K562 (cell line): ENCODE data around the gene H3-3A. TPM values are rescaled to one million over a fixed set of nuclear protein-coding genes. Genes with fewer than 3 reads are reported as not detected.

Experiments
- ARID2 ChIP-seq: fragments of 450-650 bp; IDR thresholded peaks from 2 replicates; pipeline ENCODE4 v1.6.1; 2017; ENCODE audit warnings: antibody characterized with exemption, mild to moderate bottlenecking
- CC2D1A ChIP-seq: fragments of 450-650 bp; IDR thresholded peaks from 2 replicates; pipeline ENCODE4 v1.6.1; 2017; ENCODE audit warnings: mild to moderate bottlenecking
- GABPB1 ChIP-seq: sonication (generic); formaldehyde crosslinking; IDR thresholded peaks from 2 replicates; pipeline ENCODE4 v1.8.0; 2022; ENCODE audit warnings: mild to moderate bottlenecking, missing genetic modification reagents
- HDAC1 ChIP-seq, 2 experiments: fragments of 450-650 bp; IDR thresholded peaks; 2 replicates each; pipeline ENCODE4 v1.6.1; 2016 to 2017; ENCODE audit warnings: inconsistent platforms in 1 of 2, mild to moderate bottlenecking in 1 of 2, moderate library complexity in 1 of 2
- KLF6 ChIP-seq: fragments of 250-450 bp; sonication (Bioruptor Pico); IDR thresholded peaks from 2 replicates; pipeline ENCODE4 v1.4.0; 2020; ENCODE audit warnings: mild to moderate bottlenecking, moderate library complexity, borderline replicate concordance
- NCOA4 ChIP-seq: fragments of 450-650 bp; IDR thresholded peaks from 2 replicates; pipeline ENCODE4 v1.6.1; 2018; ENCODE audit warnings: mild to moderate bottlenecking; ENCODE audit not compliant: partially characterized antibody
- PCBP1 ChIP-seq: fragments of 200-400 bp; formaldehyde crosslinking; IDR thresholded peaks from 2 replicates; pipeline ENCODE4 v1.6.1; 2018; ENCODE audit warnings: mild to moderate bottlenecking, low read depth, low read length; ENCODE audit not compliant: poor library complexity, severe bottlenecking
- SMARCB1 ChIP-seq: IDR thresholded peaks from 2 replicates; pipeline ENCODE4 v1.6.1; 2011; ENCODE audit warnings: improper control_type of control experiment, low read depth; ENCODE audit not compliant: insufficient read length
- SUPT5H ChIP-seq: fragments of 450-650 bp; IDR thresholded peaks from 2 replicates; pipeline ENCODE4 v1.6.1; 2016
- TAF15 ChIP-seq: fragments of 200-400 bp; formaldehyde crosslinking; IDR thresholded peaks from 2 replicates; pipeline ENCODE4 v1.6.1; 2017; ENCODE audit warnings: mild to moderate bottlenecking, low read depth, low read length, moderate library complexity
- TAF9B ChIP-seq: fragments of 450-650 bp; IDR thresholded peaks from 2 replicates; pipeline ENCODE4 v1.6.1; 2018; ENCODE audit warnings: mild to moderate bottlenecking; ENCODE audit not compliant: partially characterized antibody
- TCF3 ChIP-seq: sonication (generic); formaldehyde crosslinking; IDR thresholded peaks from 2 replicates; pipeline ENCODE4 v1.4.0; 2020; ENCODE audit warnings: mild to moderate bottlenecking, missing genetic modification reagents
- U2AF2 ChIP-seq: fragments of 200-400 bp; formaldehyde crosslinking; optimal IDR thresholded peaks from 2 replicates; pipeline ENCODE3; 2017; ENCODE audit warnings: low read depth, mild to moderate bottlenecking, low read length
- YBX1 ChIP-seq: fragments of 450-650 bp; IDR thresholded peaks from 2 replicates; pipeline ENCODE4 v1.7.1; 2016; ENCODE audit warnings: mild to moderate bottlenecking
- ZBTB1 ChIP-seq: sonication (generic); formaldehyde crosslinking; IDR thresholded peaks from 2 replicates; pipeline ENCODE4 v1.8.1; 2023; ENCODE audit warnings: missing genetic modification reagents, low read depth, mild to moderate bottlenecking, borderline replicate concordance
- ZFX ChIP-seq: sonication (generic); formaldehyde crosslinking; IDR thresholded peaks from 2 replicates; pipeline ENCODE4 v1.8.0; 2022; ENCODE audit warnings: mild to moderate bottlenecking, missing genetic modification reagents, moderate library complexity
- ZNF12 ChIP-seq: sonication (generic); formaldehyde crosslinking; IDR thresholded peaks from 2 replicates; pipeline ENCODE4 v1.4.0; 2020; ENCODE audit warnings: mild to moderate bottlenecking, missing genetic modification reagents
- ZNF3 ChIP-seq: fragments of 250-450 bp; sonication (Bioruptor Pico); IDR thresholded peaks from 2 replicates; pipeline ENCODE4 v1.5.0; 2021; ENCODE audit warnings: mild to moderate bottlenecking, moderate library complexity
- polyA plus RNA-seq, 8 experiments: library from polyadenylated mRNA; depleted of rRNA in 4 of 8; stranded (reverse) in 5 of 8; unstranded in 3 of 8; fragments of >200 nt; fragmentation: Nextera tagmentation in 2 of 8; fragmentation: Illumina TruSeq in 1 of 8; extraction: Ambion mirVana in 2 of 8; extraction: Trizol in 1 of 8; gene quantifications; 2 replicates each; pipeline versions ENCODE4 v1.2.1 to v1.2.3, GENCODE V29; 2011 to 2014; ENCODE audit warnings: inconsistent platforms in 1 of 8, missing spikeins in 1 of 8
- total RNA-seq, 7 experiments: library from RNA; depleted of rRNA in 6 of 7; stranded (reverse); fragments of >200 nt in 6 of 7; fragmentation: Illumina TruSeq in 2 of 7; extraction: Trizol in 2 of 7; gene quantifications; 2 replicates each; pipeline versions ENCODE4 v1.2.1 to v1.2.3, GENCODE V29; 2011 to 2021; ENCODE audit warnings: low replicate concordance in 1 of 7
- TF ChIP-seq, protein P1 (sequence below): fragments of 450-650 bp; IDR thresholded peaks from 2 replicates; pipeline ENCODE4 v1.6.1; 2016; ENCODE audit warnings: mild to moderate bottlenecking, moderate library complexity

Gene H3-3A
- total and polyA plus RNA-seq, 9 of the 15 experiments (the other 6 are each of a cell fraction or from before 2014, with no cell fraction given): 426 to 1,083 (median 591) TPM

DNA sequence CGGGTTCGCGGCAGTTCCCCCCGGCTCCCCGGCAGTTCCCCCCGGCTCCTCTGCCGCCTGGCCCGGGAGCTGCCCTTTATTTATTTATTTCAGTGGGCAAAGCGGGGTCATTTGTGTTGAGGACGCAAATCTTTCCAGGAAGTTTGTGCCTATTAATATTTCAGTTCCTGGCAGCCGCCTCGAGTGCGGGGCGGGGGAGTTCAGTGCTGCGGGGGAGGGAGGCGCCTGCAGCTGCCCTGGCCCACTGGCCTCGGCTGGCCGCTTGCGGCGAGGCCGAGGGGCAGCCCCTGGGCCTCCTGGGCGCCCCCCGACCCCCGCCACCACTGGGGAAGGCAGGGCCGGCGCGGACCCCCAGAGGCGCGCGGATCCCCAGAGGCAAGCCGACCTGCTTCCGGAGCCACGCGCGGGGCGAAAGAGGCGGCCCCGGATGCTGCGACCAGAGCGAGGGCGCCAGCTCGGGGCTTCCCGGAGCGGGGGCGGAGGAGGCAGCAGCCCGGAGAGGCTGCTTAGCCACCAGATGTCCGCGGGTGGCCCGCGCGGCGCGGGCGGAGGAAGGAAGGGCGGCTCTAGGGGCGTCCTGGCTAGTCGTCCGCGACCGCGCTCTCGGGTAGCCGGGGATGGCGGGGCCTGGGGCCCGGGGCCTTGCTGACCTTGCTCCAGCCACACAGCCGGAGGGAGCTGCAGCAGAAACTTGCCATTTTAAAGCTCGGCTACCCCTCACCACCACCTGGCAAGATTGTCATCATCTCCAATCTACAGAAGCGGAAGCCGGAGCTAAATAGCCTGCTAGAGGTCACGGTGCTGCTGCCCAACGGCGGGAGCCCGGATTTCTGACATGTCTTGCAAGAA, 48.0 kb downstream of the H3-3A start (continued):
- TF ChIP-seq TCF3 (CRISPR knock-in tag) (peak; percentile 20; the same call in 1 of the 2 replicates), ZFX (peak; percentile 92), ZBTB1 (peak; percentile 47; the same call in 1 of the 2 replicates), U2AF2 (no peak), YBX1 (no peak), ARID2 (no peak), HDAC1 (IDR thresholded peaks at IDR 0.05) (no peak), TAF15 (no peak), ZNF12 (CRISPR knock-in tag) (no peak), NCOA4 (no peak), SUPT5H (no peak), PCBP1 (peak; percentile 81), CC2D1A (no peak), GABPB1 (CRISPR knock-in tag) (peak; percentile 42; the same call in 1 of the 2 replicates), TAF9B (no peak), ZNF3 (CRISPR knock-in tag) (no peak), SMARCB1 (no peak), KLF6 (CRISPR knock-in tag) (no peak)
- TF ChIP-seq, protein P1, sequence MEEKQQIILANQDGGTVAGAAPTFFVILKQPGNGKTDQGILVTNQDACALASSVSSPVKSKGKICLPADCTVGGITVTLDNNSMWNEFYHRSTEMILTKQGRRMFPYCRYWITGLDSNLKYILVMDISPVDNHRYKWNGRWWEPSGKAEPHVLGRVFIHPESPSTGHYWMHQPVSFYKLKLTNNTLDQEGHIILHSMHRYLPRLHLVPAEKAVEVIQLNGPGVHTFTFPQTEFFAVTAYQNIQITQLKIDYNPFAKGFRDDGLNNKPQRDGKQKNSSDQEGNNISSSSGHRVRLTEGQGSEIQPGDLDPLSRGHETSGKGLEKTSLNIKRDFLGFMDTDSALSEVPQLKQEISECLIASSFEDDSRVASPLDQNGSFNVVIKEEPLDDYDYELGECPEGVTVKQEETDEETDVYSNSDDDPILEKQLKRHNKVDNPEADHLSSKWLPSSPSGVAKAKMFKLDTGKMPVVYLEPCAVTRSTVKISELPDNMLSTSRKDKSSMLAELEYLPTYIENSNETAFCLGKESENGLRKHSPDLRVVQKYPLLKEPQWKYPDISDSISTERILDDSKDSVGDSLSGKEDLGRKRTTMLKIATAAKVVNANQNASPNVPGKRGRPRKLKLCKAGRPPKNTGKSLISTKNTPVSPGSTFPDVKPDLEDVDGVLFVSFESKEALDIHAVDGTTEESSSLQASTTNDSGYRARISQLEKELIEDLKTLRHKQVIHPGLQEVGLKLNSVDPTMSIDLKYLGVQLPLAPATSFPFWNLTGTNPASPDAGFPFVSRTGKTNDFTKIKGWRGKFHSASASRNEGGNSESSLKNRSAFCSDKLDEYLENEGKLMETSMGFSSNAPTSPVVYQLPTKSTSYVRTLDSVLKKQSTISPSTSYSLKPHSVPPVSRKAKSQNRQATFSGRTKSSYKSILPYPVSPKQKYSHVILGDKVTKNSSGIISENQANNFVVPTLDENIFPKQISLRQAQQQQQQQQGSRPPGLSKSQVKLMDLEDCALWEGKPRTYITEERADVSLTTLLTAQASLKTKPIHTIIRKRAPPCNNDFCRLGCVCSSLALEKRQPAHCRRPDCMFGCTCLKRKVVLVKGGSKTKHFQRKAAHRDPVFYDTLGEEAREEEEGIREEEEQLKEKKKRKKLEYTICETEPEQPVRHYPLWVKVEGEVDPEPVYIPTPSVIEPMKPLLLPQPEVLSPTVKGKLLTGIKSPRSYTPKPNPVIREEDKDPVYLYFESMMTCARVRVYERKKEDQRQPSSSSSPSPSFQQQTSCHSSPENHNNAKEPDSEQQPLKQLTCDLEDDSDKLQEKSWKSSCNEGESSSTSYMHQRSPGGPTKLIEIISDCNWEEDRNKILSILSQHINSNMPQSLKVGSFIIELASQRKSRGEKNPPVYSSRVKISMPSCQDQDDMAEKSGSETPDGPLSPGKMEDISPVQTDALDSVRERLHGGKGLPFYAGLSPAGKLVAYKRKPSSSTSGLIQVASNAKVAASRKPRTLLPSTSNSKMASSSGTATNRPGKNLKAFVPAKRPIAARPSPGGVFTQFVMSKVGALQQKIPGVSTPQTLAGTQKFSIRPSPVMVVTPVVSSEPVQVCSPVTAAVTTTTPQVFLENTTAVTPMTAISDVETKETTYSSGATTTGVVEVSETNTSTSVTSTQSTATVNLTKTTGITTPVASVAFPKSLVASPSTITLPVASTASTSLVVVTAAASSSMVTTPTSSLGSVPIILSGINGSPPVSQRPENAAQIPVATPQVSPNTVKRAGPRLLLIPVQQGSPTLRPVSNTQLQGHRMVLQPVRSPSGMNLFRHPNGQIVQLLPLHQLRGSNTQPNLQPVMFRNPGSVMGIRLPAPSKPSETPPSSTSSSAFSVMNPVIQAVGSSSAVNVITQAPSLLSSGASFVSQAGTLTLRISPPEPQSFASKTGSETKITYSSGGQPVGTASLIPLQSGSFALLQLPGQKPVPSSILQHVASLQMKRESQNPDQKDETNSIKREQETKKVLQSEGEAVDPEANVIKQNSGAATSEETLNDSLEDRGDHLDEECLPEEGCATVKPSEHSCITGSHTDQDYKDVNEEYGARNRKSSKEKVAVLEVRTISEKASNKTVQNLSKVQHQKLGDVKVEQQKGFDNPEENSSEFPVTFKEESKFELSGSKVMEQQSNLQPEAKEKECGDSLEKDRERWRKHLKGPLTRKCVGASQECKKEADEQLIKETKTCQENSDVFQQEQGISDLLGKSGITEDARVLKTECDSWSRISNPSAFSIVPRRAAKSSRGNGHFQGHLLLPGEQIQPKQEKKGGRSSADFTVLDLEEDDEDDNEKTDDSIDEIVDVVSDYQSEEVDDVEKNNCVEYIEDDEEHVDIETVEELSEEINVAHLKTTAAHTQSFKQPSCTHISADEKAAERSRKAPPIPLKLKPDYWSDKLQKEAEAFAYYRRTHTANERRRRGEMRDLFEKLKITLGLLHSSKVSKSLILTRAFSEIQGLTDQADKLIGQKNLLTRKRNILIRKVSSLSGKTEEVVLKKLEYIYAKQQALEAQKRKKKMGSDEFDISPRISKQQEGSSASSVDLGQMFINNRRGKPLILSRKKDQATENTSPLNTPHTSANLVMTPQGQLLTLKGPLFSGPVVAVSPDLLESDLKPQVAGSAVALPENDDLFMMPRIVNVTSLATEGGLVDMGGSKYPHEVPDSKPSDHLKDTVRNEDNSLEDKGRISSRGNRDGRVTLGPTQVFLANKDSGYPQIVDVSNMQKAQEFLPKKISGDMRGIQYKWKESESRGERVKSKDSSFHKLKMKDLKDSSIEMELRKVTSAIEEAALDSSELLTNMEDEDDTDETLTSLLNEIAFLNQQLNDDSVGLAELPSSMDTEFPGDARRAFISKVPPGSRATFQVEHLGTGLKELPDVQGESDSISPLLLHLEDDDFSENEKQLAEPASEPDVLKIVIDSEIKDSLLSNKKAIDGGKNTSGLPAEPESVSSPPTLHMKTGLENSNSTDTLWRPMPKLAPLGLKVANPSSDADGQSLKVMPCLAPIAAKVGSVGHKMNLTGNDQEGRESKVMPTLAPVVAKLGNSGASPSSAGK: no peak; the same call in 1 of the 2 replicates
